K562 (cell line): ENCODE data around the gene PCP4L1. TPM values are rescaled to one million over a fixed set of nuclear protein-coding genes. Genes with fewer than 3 reads are reported as not detected.

ENCODE experiments used
- BACH1 ChIP-seq: fragments of 200-800 bp; sonication (Bioruptor generic); IDR thresholded peaks from 2 replicates; pipeline ENCODE4 v1.6.1; 2016; ENCODE audit warnings: missing genetic modification characterization, missing compliant biosample characterization
- GTF2F1 ChIP-seq: IDR thresholded peaks from 2 replicates; pipeline ENCODE4 v1.6.1; 2011; ENCODE audit warnings: low read depth, low read length, improper control_type of control experiment
- IRF2 ChIP-seq: sonication (generic); formaldehyde crosslinking; IDR thresholded peaks from 2 replicates; pipeline ENCODE4 v1.8.1; 2022; ENCODE audit warnings: mild to moderate bottlenecking, missing genetic modification reagents
- KAT8 ChIP-seq: fragments of 450-650 bp; IDR thresholded peaks from 2 replicates; pipeline ENCODE4 v1.6.1; 2016; ENCODE audit warnings: low read depth, mild to moderate bottlenecking
- KLF1 ChIP-seq: fragments of 450-650 bp; IDR thresholded peaks from 2 replicates; pipeline ENCODE4 v1.6.1; 2016; ENCODE audit warnings: missing genetic modification characterization, missing compliant biosample characterization
- STAT5A ChIP-seq: IDR thresholded peaks from 2 replicates; pipeline ENCODE4 v1.6.1; 2012; ENCODE audit warnings: low read length, inconsistent platforms, borderline replicate concordance
- TRIM24 ChIP-seq, 2 experiments: fragments of 450-650 bp; IDR thresholded peaks; 2 replicates each; pipeline ENCODE4 v1.6.1; 2016
- ZNF124 ChIP-seq: sonication (generic); formaldehyde crosslinking; IDR thresholded peaks from 2 replicates; pipeline ENCODE4 v1.8.1; 2022; ENCODE audit warnings: missing genetic modification reagents
- ZNF354B ChIP-seq: fragments of 250-450 bp; sonication (Bioruptor Pico); IDR thresholded peaks from 2 replicates; pipeline ENCODE4 v1.4.0; 2020
- ZNF778 ChIP-seq: fragments of 450-650 bp; formaldehyde crosslinking; IDR thresholded peaks from 2 replicates; pipeline ENCODE4 v1.4.0; 2020; ENCODE audit warnings: mild to moderate bottlenecking, moderate library complexity
- polyA plus RNA-seq, 8 experiments: library from polyadenylated mRNA; depleted of rRNA in 4 of 8; stranded (reverse) in 5 of 8; unstranded in 3 of 8; fragments of >200 nt; fragmentation: Nextera tagmentation in 2 of 8; fragmentation: Illumina TruSeq in 1 of 8; extraction: Ambion mirVana in 2 of 8; extraction: Trizol in 1 of 8; gene quantifications; 2 replicates each; pipeline versions ENCODE4 v1.2.1 to v1.2.3, GENCODE V29; 2011 to 2014; ENCODE audit warnings: inconsistent platforms in 1 of 8, missing spikeins in 1 of 8
- total RNA-seq, 7 experiments: library from RNA; depleted of rRNA in 6 of 7; stranded (reverse); fragments of >200 nt in 6 of 7; fragmentation: Illumina TruSeq in 2 of 7; extraction: Trizol in 2 of 7; gene quantifications; 2 replicates each; pipeline versions ENCODE4 v1.2.1 to v1.2.3, GENCODE V29; 2011 to 2021; ENCODE audit warnings: low replicate concordance in 1 of 7
- TF ChIP-seq, protein P1 (sequence below): fragments of 200-600 bp; sonication (generic); IDR thresholded peaks from one replicate; pipeline ENCODE4 v1.6.1; 2012; ENCODE audit warnings: mild to moderate bottlenecking, low read depth, low read length, inconsistent platforms
- TF ChIP-seq, protein P2 (sequence below), 2 experiments: fragments of 450-650 bp; conservative IDR thresholded peaks; 2 replicates each; pipeline ENCODE4 v1.6.1; 2017; ENCODE audit warnings: mild to moderate bottlenecking in 2 of 2, moderate library complexity in 2 of 2
- TF ChIP-seq, protein P3 (sequence below): fragments of 250-450 bp; sonication (Bioruptor Pico); IDR thresholded peaks from 2 replicates; pipeline ENCODE4 v1.8.0; 2022; ENCODE audit warnings: inconsistent platforms, mild to moderate bottlenecking, moderate library complexity, borderline replicate concordance

PCP4L1 gene
- total and polyA plus RNA-seq, 9 of the 15 experiments (the other 6 are each of a cell fraction or from before 2014, with no cell fraction given) = not detected

DNA sequence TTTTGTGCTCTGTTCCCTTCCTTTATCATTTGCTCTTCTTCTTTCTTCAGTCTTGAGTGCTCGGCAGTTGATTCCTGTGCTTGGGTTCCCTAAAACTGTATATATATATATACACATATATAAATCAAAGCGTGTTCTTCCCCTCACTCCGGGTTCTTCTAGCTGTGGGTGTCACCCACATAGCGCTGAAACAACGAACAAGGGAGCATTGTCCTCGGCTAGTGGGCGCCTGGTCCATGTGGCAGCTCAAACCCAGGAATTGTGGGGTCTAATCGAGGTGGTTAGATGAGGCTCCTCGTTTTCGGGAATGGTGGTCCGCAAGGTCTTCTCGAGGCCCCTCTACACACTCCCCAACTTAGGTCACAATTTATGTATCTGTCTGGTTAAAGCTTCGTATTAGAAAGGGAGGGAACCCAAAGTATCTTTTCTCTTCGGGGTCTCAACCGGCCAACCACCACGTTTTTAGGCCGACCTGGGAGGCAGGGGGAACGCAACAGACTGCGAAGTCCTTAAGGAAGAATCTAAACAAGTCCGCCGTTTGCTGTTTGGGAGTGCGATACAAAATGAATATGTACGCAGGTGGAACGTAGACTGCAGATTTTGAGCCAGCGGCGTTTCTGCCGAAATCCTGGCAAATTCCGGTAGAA, 55.1 kb downstream of the PCP4L1 start (continued):
- TF ChIP-seq, protein P1, sequence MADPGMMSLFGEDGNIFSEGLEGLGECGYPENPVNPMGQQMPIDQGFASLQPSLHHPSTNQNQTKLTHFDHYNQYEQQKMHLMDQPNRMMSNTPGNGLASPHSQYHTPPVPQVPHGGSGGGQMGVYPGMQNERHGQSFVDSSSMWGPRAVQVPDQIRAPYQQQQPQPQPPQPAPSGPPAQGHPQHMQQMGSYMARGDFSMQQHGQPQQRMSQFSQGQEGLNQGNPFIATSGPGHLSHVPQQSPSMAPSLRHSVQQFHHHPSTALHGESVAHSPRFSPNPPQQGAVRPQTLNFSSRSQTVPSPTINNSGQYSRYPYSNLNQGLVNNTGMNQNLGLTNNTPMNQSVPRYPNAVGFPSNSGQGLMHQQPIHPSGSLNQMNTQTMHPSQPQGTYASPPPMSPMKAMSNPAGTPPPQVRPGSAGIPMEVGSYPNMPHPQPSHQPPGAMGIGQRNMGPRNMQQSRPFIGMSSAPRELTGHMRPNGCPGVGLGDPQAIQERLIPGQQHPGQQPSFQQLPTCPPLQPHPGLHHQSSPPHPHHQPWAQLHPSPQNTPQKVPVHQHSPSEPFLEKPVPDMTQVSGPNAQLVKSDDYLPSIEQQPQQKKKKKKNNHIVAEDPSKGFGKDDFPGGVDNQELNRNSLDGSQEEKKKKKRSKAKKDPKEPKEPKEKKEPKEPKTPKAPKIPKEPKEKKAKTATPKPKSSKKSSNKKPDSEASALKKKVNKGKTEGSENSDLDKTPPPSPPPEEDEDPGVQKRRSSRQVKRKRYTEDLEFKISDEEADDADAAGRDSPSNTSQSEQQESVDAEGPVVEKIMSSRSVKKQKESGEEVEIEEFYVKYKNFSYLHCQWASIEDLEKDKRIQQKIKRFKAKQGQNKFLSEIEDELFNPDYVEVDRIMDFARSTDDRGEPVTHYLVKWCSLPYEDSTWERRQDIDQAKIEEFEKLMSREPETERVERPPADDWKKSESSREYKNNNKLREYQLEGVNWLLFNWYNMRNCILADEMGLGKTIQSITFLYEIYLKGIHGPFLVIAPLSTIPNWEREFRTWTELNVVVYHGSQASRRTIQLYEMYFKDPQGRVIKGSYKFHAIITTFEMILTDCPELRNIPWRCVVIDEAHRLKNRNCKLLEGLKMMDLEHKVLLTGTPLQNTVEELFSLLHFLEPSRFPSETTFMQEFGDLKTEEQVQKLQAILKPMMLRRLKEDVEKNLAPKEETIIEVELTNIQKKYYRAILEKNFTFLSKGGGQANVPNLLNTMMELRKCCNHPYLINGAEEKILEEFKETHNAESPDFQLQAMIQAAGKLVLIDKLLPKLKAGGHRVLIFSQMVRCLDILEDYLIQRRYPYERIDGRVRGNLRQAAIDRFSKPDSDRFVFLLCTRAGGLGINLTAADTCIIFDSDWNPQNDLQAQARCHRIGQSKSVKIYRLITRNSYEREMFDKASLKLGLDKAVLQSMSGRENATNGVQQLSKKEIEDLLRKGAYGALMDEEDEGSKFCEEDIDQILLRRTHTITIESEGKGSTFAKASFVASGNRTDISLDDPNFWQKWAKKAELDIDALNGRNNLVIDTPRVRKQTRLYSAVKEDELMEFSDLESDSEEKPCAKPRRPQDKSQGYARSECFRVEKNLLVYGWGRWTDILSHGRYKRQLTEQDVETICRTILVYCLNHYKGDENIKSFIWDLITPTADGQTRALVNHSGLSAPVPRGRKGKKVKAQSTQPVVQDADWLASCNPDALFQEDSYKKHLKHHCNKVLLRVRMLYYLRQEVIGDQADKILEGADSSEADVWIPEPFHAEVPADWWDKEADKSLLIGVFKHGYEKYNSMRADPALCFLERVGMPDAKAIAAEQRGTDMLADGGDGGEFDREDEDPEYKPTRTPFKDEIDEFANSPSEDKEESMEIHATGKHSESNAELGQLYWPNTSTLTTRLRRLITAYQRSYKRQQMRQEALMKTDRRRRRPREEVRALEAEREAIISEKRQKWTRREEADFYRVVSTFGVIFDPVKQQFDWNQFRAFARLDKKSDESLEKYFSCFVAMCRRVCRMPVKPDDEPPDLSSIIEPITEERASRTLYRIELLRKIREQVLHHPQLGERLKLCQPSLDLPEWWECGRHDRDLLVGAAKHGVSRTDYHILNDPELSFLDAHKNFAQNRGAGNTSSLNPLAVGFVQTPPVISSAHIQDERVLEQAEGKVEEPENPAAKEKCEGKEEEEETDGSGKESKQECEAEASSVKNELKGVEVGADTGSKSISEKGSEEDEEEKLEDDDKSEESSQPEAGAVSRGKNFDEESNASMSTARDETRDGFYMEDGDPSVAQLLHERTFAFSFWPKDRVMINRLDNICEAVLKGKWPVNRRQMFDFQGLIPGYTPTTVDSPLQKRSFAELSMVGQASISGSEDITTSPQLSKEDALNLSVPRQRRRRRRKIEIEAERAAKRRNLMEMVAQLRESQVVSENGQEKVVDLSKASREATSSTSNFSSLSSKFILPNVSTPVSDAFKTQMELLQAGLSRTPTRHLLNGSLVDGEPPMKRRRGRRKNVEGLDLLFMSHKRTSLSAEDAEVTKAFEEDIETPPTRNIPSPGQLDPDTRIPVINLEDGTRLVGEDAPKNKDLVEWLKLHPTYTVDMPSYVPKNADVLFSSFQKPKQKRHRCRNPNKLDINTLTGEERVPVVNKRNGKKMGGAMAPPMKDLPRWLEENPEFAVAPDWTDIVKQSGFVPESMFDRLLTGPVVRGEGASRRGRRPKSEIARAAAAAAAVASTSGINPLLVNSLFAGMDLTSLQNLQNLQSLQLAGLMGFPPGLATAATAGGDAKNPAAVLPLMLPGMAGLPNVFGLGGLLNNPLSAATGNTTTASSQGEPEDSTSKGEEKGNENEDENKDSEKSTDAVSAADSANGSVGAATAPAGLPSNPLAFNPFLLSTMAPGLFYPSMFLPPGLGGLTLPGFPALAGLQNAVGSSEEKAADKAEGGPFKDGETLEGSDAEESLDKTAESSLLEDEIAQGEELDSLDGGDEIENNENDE = no peak
- TF ChIP-seq ZNF778 = no peak
- peak; percentile 39; the same call in 1 of the 2 replicates for TF ChIP-seq BACH1 (tag)
- no peak for TF ChIP-seq GTF2F1
- TF ChIP-seq, protein P2, sequence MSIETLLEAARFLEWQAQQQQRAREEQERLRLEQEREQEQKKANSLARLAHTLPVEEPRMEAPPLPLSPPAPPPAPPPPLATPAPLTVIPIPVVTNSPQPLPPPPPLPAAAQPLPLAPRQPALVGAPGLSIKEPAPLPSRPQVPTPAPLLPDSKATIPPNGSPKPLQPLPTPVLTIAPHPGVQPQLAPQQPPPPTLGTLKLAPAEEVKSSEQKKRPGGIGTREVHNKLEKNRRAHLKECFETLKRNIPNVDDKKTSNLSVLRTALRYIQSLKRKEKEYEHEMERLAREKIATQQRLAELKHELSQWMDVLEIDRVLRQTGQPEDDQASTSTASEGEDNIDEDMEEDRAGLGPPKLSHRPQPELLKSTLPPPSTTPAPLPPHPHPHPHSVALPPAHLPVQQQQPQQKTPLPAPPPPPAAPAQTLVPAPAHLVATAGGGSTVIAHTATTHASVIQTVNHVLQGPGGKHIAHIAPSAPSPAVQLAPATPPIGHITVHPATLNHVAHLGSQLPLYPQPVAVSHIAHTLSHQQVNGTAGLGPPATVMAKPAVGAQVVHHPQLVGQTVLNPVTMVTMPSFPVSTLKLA (conservative IDR thresholded peaks at IDR 0.05) = no peak
- TF ChIP-seq ZNF124 = no peak
- no peak for TF ChIP-seq KAT8
- TF ChIP-seq IRF2 (CRISPR knock-in tag) = no peak
- TF ChIP-seq, protein P3, sequence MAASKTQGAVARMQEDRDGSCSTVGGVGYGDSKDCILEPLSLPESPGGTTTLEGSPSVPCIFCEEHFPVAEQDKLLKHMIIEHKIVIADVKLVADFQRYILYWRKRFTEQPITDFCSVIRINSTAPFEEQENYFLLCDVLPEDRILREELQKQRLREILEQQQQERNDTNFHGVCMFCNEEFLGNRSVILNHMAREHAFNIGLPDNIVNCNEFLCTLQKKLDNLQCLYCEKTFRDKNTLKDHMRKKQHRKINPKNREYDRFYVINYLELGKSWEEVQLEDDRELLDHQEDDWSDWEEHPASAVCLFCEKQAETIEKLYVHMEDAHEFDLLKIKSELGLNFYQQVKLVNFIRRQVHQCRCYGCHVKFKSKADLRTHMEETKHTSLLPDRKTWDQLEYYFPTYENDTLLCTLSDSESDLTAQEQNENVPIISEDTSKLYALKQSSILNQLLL = no peak
- TF ChIP-seq KLF1 = no peak
- TF ChIP-seq STAT5A = no peak
- no peak for TF ChIP-seq ZNF354B (CRISPR knock-in tag)
- no peak for TF ChIP-seq TRIM24 (IDR thresholded peaks at IDR 0.05)
